GM12872 (cell line): ENCODE data around the gene TMEM270.

Source experiments
- TF ChIP-seq, protein P1 (sequence below): IDR thresholded peaks from 3 replicates; pipeline ENCODE4 v1.5.1; 2011; ENCODE audit warnings: low read depth, mild to moderate bottlenecking, low read length, moderate library complexity; ENCODE audit not compliant: insufficient read depth

TMEM270 gene

DNA sequence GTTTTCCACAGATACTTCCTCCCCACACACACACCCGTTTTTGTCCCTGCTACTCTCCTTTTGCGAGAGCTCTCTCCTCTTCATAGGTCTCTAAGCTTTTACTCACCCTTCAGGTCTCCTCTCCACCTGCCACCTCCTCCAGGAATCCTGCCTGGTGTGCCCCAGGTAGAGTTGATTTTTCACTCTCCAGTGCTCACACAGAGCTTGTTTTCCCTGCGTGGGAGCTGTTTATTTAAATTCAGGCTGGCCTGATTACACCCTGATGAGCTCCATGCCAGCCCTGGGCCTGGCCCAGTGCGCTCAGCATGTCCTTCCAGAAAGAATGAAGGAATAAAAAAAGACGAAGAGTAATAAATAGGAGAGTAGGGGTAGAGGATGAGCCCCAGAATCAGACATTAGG is 37.7 kb upstream of the TMEM270 start:
- TF ChIP-seq, protein P1, sequence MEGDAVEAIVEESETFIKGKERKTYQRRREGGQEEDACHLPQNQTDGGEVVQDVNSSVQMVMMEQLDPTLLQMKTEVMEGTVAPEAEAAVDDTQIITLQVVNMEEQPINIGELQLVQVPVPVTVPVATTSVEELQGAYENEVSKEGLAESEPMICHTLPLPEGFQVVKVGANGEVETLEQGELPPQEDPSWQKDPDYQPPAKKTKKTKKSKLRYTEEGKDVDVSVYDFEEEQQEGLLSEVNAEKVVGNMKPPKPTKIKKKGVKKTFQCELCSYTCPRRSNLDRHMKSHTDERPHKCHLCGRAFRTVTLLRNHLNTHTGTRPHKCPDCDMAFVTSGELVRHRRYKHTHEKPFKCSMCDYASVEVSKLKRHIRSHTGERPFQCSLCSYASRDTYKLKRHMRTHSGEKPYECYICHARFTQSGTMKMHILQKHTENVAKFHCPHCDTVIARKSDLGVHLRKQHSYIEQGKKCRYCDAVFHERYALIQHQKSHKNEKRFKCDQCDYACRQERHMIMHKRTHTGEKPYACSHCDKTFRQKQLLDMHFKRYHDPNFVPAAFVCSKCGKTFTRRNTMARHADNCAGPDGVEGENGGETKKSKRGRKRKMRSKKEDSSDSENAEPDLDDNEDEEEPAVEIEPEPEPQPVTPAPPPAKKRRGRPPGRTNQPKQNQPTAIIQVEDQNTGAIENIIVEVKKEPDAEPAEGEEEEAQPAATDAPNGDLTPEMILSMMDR: no peak

- TF ChIP-seq, protein P1: no peak
Measured at GRCh38 chr7:73823873-73824592, 36.9 kb upstream of the TMEM270 start.

DNA sequence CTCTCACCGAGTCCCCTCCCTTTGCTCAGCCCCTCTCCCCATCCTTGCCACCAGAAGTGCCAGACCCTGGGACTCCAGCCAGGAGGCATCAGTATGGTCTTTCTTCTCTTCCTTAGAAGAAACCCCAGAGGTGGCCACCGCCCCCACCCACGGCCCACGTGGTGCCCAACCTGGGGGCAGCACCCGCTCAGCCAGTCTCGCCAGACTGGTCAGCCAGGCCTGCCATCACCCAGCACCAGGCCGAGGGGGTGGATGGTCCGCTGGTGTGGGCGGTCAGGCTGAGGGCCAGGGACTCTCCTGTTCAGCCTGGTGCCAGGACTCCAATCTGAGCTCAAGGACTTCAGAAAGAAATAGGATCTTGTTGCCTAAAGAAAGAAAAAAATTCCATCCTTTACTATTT is 36.0 kb upstream of the TMEM270 start:
- TF ChIP-seq, protein P1: no peak

DNA sequence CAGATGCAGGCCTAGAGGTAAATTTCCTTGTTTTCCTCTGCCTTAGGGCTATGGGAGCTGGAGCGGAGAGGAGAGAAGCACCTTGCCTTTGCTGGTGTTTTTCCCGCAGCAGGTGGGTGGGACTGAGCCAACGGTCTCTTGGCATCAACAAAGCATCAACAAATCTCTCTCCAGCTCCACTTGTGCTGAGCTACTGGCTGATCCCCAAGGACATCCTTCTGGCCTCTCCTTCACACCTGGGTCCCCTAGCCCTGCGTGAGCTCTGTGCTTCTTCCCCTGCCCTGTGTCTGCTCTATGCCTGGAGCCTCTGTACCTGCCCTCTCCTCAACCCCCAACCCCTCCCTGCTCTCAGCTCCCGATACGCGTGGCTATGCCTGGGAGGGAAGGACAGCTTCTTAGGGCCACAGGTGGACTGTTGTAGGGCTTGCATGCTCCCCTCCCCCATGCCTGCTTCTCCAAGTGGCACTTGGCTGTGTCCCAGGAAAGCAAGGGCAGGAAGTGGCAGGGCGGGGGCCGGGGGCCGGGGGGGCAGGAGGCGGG is 33.3 kb upstream of the TMEM270 start:
- TF ChIP-seq, protein P1: no peak

DNA sequence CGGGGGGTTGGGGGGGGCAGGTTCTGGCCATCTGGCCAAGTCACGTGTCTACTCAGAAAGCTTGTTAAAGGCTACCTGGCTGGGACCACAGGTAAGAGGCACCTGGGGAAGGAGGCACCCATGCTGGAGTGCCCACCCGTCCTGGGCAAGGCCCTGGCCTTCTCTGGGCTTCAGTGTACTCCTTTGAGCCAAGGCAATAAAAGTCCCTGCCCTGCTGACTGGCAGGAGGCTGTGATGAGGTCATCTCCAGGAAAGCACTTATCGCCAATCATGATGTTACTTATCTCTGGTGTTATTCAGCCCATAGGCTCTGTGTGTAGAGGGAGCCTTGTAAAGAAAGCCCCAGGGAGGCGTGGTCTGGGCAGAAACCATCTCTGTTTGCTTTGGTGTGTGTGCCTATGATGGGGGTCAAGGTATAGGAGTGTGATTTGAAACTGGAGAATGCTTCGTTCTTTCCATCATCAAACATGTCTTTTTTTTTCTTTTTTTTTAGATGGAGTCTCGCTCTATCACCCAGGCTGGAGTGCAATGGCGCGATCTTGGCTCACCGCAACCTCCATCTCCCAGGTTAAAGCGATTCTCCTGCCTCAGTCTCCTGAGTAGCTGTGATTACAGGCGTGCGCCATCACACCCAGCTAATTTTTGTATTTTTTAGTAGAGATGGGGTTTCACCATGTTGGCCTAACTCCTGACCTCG is 32.7 kb upstream of the TMEM270 start:
- TF ChIP-seq, protein P1: no peak

DNA sequence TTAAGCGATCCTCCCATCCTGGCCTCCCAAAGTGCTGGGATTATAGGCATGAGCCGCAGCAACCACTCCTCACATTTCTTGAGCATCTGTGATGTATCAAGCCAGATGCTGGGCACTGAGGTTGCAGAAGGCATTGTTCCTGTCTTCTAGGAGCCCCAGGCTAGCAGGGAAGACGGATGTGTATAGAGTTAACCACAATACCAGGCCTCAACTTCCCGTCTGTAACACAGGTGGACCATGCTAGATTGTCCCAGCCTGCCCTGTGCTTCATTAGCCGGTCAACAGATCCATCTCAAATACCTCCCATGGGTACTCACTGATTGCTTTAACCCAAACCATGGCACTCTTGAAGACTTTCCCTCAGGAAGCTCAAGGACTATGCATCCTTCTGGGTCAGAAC is 32.0 kb upstream of the TMEM270 start:
- TF ChIP-seq, protein P1: no peak

GRCh38 chr7:73829505-73829904 is 31.5 kb upstream of the TMEM270 start:
- TF ChIP-seq, protein P1: no peak
